A549 (cell line): ENCODE measurements around the gene RPRD2.

Source experiments
- EP300 ChIP-seq, 2 experiments: fragments of >200 bp; sonication (Bioruptor Twin); formaldehyde crosslinking; IDR thresholded peaks; 2 replicates in 1 of 2; 3 replicates in 1 of 2; pipeline ENCODE4 v1.6.1; 2016 to 2017
- HOXA7 ChIP-seq: fragments of 250-450 bp; sonication (Bioruptor Pico); IDR thresholded peaks from 2 replicates; pipeline ENCODE4 v1.5.0; 2020; ENCODE audit warnings: mild to moderate bottlenecking, moderate library complexity
- HOXB13 ChIP-seq: fragments of 250-450 bp; sonication (Bioruptor Pico); IDR thresholded peaks from 2 replicates; pipeline ENCODE4 v1.5.0; 2020; ENCODE audit warnings: low read depth, mild to moderate bottlenecking, moderate library complexity
- POLR2A ChIP-seq: IDR thresholded peaks from 2 replicates; pipeline ENCODE4 v1.6.1; 2012; ENCODE audit warnings: mild to moderate bottlenecking, low read length
- POLR2AphosphoS2 ChIP-seq: conservative IDR thresholded peaks from 2 replicates; pipeline ENCODE4 v1.6.1; 2012; ENCODE audit warnings: low read length, improper control_type of control experiment, inconsistent platforms
- TF ChIP-seq, protein P1 (sequence below): fragments of >200 bp; sonication (Bioruptor Twin); formaldehyde crosslinking; IDR thresholded peaks from 3 replicates; pipeline ENCODE4 v1.5.1; 2016
- TF ChIP-seq, protein P2 (sequence below): fragments of 200-600 bp; sonication (generic); IDR thresholded peaks from 2 replicates; pipeline ENCODE4 v1.6.1; 2016; ENCODE audit warnings: antibody characterized with exemption, mild to moderate bottlenecking, moderate library complexity
- TF ChIP-seq, protein P3 (sequence below): IDR thresholded peaks from 2 replicates; pipeline ENCODE4 v1.6.1; 2012

DNA sequence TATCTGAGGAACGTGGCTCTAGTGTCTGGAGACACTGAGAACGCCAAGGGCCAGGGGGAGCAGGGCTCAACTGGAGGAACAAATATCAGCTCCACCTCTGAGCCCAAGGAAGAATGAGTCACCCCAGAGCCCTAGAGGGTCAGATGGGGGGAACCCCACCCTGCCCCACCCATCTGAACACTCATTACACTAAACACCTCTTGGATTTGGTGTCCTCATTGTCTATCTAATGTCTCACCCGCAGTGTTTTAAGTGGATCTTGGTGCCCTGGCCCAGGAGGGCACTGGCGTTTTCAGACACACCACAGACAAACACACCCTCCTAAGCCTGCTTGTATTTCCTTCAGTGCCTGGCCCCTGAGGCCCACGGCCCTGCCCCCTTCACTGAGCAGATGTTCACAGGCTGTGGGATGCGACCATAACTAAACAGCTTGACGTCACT, 149.4 kb downstream of the RPRD2 start:
- TF ChIP-seq, protein P1, sequence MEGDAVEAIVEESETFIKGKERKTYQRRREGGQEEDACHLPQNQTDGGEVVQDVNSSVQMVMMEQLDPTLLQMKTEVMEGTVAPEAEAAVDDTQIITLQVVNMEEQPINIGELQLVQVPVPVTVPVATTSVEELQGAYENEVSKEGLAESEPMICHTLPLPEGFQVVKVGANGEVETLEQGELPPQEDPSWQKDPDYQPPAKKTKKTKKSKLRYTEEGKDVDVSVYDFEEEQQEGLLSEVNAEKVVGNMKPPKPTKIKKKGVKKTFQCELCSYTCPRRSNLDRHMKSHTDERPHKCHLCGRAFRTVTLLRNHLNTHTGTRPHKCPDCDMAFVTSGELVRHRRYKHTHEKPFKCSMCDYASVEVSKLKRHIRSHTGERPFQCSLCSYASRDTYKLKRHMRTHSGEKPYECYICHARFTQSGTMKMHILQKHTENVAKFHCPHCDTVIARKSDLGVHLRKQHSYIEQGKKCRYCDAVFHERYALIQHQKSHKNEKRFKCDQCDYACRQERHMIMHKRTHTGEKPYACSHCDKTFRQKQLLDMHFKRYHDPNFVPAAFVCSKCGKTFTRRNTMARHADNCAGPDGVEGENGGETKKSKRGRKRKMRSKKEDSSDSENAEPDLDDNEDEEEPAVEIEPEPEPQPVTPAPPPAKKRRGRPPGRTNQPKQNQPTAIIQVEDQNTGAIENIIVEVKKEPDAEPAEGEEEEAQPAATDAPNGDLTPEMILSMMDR = no peak
- TF ChIP-seq HOXB13 (CRISPR knock-in tag) (no peak), POLR2A (no peak), EP300 (IDR thresholded peaks at IDR 0.05) (no peak), POLR2AphosphoS2 (no peak), HOXA7 (CRISPR knock-in tag) (no peak)
- TF ChIP-seq, protein P2, sequence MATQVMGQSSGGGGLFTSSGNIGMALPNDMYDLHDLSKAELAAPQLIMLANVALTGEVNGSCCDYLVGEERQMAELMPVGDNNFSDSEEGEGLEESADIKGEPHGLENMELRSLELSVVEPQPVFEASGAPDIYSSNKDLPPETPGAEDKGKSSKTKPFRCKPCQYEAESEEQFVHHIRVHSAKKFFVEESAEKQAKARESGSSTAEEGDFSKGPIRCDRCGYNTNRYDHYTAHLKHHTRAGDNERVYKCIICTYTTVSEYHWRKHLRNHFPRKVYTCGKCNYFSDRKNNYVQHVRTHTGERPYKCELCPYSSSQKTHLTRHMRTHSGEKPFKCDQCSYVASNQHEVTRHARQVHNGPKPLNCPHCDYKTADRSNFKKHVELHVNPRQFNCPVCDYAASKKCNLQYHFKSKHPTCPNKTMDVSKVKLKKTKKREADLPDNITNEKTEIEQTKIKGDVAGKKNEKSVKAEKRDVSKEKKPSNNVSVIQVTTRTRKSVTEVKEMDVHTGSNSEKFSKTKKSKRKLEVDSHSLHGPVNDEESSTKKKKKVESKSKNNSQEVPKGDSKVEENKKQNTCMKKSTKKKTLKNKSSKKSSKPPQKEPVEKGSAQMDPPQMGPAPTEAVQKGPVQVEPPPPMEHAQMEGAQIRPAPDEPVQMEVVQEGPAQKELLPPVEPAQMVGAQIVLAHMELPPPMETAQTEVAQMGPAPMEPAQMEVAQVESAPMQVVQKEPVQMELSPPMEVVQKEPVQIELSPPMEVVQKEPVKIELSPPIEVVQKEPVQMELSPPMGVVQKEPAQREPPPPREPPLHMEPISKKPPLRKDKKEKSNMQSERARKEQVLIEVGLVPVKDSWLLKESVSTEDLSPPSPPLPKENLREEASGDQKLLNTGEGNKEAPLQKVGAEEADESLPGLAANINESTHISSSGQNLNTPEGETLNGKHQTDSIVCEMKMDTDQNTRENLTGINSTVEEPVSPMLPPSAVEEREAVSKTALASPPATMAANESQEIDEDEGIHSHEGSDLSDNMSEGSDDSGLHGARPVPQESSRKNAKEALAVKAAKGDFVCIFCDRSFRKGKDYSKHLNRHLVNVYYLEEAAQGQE = no peak
- TF ChIP-seq, protein P3, sequence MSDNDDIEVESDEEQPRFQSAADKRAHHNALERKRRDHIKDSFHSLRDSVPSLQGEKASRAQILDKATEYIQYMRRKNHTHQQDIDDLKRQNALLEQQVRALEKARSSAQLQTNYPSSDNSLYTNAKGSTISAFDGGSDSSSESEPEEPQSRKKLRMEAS = no peak
